SU-DHL-6 (cell line): ENCODE data around the gene SYS1.

Source experiments
- H2AFZ ChIP-seq: fragments of 200-600 bp; sonication (generic); 2 replicates; pipeline ENCODE4 v1.6.1; 2014; ENCODE audit warnings: low read depth, mild to moderate bottlenecking, moderate library complexity, mixed read lengths, antibody characterized with exemption, low read length; ENCODE audit not compliant: severe bottlenecking
- H3F3A ChIP-seq: fragments of 200-600 bp; shearing (Covaris generic); 2 replicates; pipeline ENCODE4 v1.6.0; 2016; ENCODE audit warnings: antibody characterized with exemption, mild to moderate bottlenecking; ENCODE audit not compliant: insufficient read depth
- H3K27ac ChIP-seq: fragments of 200-600 bp; sonication (generic); 2 replicates; pipeline ENCODE4 v1.5.1; 2016; ENCODE audit warnings: low read depth, mild to moderate bottlenecking, low read length, moderate library complexity, mixed read lengths
- H3K27me3 ChIP-seq: fragments of 200-600 bp; sonication (generic), shearing (Covaris generic); 2 replicates; pipeline ENCODE4 v1.6.0; 2014; ENCODE audit warnings: mild to moderate bottlenecking, low read length
- H3K36me3 ChIP-seq: fragments of 200-600 bp; sonication (generic); 2 replicates; pipeline ENCODE4 v1.6.1; 2014; ENCODE audit warnings: mild to moderate bottlenecking, low read length, mixed read lengths
- H3K4me2 ChIP-seq: fragments of 300-600, 200-600 bp; shearing (Covaris generic), sonication (generic); 2 replicates; pipeline ENCODE4 v1.6.0; 2014; ENCODE audit warnings: low read length, low read depth, mild to moderate bottlenecking; ENCODE audit not compliant: poor library complexity, severe bottlenecking
- H3K4me3 ChIP-seq: fragments of 200-600 bp; sonication (generic); 2 replicates; pipeline ENCODE4 v1.5.1; 2014; ENCODE audit warnings: antibody characterized with exemption, low read length, mild to moderate bottlenecking, mixed read lengths; ENCODE audit not compliant: insufficient read depth, poor library complexity, severe bottlenecking
- H3K79me2 ChIP-seq: fragments of 200-600 bp; sonication (generic); 2 replicates; pipeline ENCODE4 v1.6.1; 2014; ENCODE audit warnings: mild to moderate bottlenecking, low read length, moderate library complexity; ENCODE audit not compliant: insufficient read depth
- H3K9ac ChIP-seq: fragments of 200-600 bp; sonication (generic); 2 replicates; pipeline ENCODE4 v1.7.0; 2014; ENCODE audit warnings: mild to moderate bottlenecking, low read length
- H3K9me2 ChIP-seq: fragments of 200-600 bp; sonication (generic); replicated peaks from 2 replicates; pipeline ENCODE4 v1.6.1; 2014; ENCODE audit warnings: low read length; ENCODE audit not compliant: insufficient read depth
- H3K9me3 ChIP-seq: fragments of 200-600 bp; sonication (generic); 2 replicates; pipeline ENCODE4 v1.6.1; 2014; ENCODE audit warnings: low read length, mixed read lengths; ENCODE audit not compliant: insufficient read depth
- H4K20me1 ChIP-seq: fragments of 200-600 bp; sonication (generic); 2 replicates; pipeline ENCODE4 v1.6.1; 2014; ENCODE audit warnings: low read depth, mild to moderate bottlenecking, antibody characterized with exemption, low read length, moderate library complexity, mixed read lengths
- EZH2phosphoT487 ChIP-seq: fragments of 200-600 bp; sonication (generic), shearing (Covaris generic); conservative IDR thresholded peaks from 2 replicates; pipeline ENCODE4 v1.6.1; 2018; ENCODE audit warnings: mild to moderate bottlenecking, antibody characterized with exemption, low read length, moderate library complexity, mixed read lengths
- TF ChIP-seq, protein P1 (sequence below): fragments of 200-600 bp; sonication (generic); IDR thresholded peaks from one replicate; pipeline ENCODE4 v1.5.1; 2017; ENCODE audit warnings: antibody characterized with exemption, mild to moderate bottlenecking, low read length, moderate library complexity; ENCODE audit not compliant: insufficient read depth, poor library complexity, severe bottlenecking

The SYS1 gene

DNA sequence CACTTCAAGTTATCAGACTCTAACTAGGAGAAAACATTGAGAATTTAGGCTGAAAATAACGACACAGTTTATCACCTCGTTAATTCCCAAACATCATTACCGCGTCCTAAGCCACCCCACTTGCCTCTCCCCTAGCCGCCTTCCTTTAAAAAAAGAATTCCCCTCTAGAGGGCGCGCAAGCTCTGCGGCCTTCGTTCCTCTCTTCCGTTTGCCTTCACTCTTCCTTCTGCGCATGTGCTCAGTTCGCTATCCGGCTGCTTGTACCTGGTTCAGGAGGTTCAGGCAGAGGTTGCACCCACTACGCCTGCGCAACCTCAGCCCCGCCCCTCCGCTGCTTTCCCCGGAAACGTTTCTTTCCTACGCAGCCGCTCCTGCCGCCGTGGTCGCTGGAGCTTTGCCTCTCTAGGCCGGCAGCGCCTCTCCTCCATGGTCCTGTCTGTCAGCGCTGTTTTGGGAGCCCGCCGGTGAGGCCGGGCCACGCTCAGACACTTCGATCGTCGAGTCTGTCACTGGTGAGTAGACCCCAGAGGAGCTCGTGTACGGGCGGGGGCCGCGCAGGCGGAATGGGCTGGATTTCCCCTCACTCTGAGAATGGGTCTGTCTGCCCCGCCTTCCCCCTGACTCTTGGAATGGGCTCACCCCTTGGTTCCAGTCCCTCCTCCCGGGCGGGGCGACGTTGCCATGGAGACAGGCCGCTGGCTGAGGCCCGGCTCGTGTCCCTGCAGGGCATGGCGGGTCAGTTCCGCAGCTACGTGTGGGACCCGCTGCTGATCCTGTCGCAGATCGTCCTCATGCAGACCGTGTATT, at the start of gene SYS1:
SYS1 (plus strand) TSS at position 353 of the 807 bp plus-strand sequence; CDS start at position 729, 376 bp downstream.
- Histone ChIP-seq H2AFZ (peak within 1 kb of the TSS; percentile 79), H3K27ac (peak within 1 kb of the TSS; percentile 73), H3K4me3 (peak within 1 kb of the TSS; percentile 85), H3K9me3 (no peaks in the 10 kb centered on the region), H3K36me3 (peaks cover 15% of the 10 kb centered on the region; the same call in 1 of the 2 replicates), H3K79me2 (no peaks in the 10 kb centered on the region; the same call in 1 of the 2 replicates), H3K27me3 (no peaks in the 10 kb centered on the region), H3K4me2 (peak within 1 kb of the TSS; percentile 71), H3K9ac (peak within 1 kb of the TSS; percentile 78), H3F3A (peaks cover 8% of the 10 kb centered on the region), H4K20me1 (no peaks in the 10 kb centered on the region), H3K9me2 (no peaks in the 10 kb centered on the region)
- TF ChIP-seq, protein P1, sequence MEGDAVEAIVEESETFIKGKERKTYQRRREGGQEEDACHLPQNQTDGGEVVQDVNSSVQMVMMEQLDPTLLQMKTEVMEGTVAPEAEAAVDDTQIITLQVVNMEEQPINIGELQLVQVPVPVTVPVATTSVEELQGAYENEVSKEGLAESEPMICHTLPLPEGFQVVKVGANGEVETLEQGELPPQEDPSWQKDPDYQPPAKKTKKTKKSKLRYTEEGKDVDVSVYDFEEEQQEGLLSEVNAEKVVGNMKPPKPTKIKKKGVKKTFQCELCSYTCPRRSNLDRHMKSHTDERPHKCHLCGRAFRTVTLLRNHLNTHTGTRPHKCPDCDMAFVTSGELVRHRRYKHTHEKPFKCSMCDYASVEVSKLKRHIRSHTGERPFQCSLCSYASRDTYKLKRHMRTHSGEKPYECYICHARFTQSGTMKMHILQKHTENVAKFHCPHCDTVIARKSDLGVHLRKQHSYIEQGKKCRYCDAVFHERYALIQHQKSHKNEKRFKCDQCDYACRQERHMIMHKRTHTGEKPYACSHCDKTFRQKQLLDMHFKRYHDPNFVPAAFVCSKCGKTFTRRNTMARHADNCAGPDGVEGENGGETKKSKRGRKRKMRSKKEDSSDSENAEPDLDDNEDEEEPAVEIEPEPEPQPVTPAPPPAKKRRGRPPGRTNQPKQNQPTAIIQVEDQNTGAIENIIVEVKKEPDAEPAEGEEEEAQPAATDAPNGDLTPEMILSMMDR = peak; percentile 54
- no peak for TF ChIP-seq EZH2phosphoT487

DNA sequence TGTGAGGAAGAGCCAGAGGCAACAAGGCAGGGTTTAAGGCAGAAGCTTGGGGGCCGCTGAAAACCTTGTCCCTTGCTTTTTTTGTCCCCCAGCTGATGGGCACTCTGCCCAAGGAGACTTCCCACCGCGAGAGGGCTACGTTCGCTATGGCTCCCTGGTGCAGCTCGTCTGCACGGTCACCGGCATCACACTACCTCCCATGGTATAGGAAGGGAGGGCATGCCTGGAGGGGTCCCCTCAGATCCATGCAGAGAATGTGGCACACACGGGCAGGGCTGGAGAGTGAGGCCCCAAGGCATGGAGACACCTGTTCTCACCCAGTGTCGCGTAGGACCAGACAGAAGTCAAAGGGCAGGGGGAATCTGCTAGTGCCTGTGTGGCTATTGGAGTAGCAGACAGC, 49.0 kb upstream of the SYS1 start:
- H3K27ac ChIP-seq = no peak overlapping the region
- H4K20me1 ChIP-seq = no peaks in the 10 kb centered on the region
- no peak overlapping the region for H2AFZ ChIP-seq
- H3K4me3 ChIP-seq = no peak overlapping the region
- no peaks in the 10 kb centered on the region for H3K9me3 ChIP-seq
- H3K9ac ChIP-seq = no peak overlapping the region
- H3K4me2 ChIP-seq = no peak overlapping the region
- no peaks in the 10 kb centered on the region for H3F3A ChIP-seq
- no peaks in the 10 kb centered on the region for H3K9me2 ChIP-seq
- TF ChIP-seq, protein P1 = no peak
- no peak for TF ChIP-seq EZH2phosphoT487
- no peaks in the 10 kb centered on the region for H3K27me3 ChIP-seq
- H3K79me2 ChIP-seq = no peaks in the 10 kb centered on the region
- H3K36me3 ChIP-seq = no peaks in the 10 kb centered on the region

DNA sequence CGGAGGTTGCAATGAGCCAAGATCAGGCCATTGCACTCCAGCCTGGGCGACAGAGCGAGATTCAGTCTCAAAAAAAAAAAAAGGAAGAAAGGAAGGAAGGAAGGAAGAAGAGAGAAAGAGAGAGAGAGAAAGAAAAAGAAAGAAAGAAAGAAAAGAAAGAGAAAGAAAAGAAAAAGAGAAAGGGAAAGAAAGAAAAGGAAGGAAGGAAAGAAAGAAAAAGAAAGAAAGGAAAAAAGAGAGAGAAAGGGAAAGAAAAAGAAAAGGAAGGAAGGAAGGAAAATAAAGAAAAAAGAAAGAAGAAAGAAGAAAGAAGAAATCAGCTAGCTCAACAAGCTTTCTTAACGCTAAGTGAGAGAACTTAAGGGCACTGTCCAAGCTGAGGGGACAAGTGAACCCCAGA, 47.3 kb upstream of the SYS1 start:
- Histone ChIP-seq H3K9ac (no peak overlapping the region), H3K27ac (no peak overlapping the region), H3K36me3 (no peaks in the 10 kb centered on the region), H3K9me3 (no peaks in the 10 kb centered on the region), H3K9me2 (no peaks in the 10 kb centered on the region), H3K4me3 (no peak overlapping the region), H3F3A (peaks cover 1% of the 10 kb centered on the region), H3K4me2 (no peak overlapping the region), H2AFZ (no peak overlapping the region), H3K79me2 (no peaks in the 10 kb centered on the region), H4K20me1 (no peaks in the 10 kb centered on the region), H3K27me3 (no peaks in the 10 kb centered on the region)
- TF ChIP-seq, protein P1 = no peak
- TF ChIP-seq EZH2phosphoT487 = no peak
